Astrocyte of the cerebellum (primary cell): Measurements from ENCODE around the gene F12.

Source experiments
- DNase-seq: peaks from one replicate; pipeline ENCODE4 v3.0.0-alpha.2; 2011; ENCODE audit warnings: low read depth
- H3K4me3 ChIP-seq: 2 replicates; pipeline ENCODE4 v1.5.1; 2011; ENCODE audit warnings: mild to moderate bottlenecking, low read depth, low read length, moderate library complexity
- CTCF ChIP-seq: IDR thresholded peaks from 2 replicates; pipeline ENCODE4 v1.5.1; 2012; ENCODE audit warnings: low read length, low read depth, moderate library complexity, mild to moderate bottlenecking; ENCODE audit errors: missing control alignments
- in situ Hi-C: cut with HindIII; loops from 2 replicates; pipeline ENCODE4 v1.10.0; 2017; ENCODE audit warnings: low sequenced_read_pairs

Gene F12

GRCh38 chr5:177432143-177432838 is 22.9 kb upstream of the F12 start:
- no peak for TF ChIP-seq CTCF
- H3K4me3 ChIP-seq, result no peak overlapping the region
- DNase-seq, result no peak
- in situ Hi-C loops, result no loop called here

DNA sequence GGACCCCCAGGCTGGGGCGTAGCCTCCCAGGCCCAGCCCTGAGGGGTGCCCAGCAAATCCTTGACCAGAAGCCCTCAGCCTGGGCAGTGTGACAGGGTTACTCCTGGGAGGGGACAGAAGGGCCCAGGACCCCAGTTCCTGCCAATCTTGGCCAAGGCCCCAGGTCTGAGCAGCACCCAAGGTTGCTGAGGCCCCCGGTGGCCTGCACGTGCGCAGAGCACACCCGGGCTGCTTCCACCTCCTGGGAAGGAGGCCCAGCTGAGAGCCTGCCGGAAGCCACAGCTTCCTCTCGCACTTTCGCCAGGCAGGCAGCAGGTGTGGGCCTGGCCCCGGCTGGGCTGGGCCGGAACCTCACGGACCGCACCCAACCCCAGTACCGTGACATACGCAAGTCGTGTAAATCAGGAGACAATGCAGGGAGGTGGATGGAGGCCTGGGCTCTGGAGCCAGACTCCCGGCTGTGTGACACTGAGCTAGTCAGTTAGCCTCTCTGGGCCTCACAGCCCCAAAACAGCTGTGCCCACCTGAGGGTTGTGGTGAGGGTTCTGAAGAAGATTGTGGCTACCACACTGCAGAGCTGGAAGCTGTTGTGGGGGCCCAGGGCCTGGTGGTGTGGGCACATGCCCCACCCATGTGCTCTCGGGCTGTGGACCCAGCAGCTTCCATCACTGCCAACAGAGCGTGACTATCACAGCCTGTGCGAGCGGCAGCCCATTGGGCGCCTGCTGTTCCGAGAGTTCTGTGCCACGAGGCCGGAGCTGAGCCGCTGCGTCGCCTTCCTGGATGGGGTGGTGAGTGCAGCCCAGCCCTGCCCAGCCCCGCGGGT is 22.2 kb upstream of the F12 start:
- TF ChIP-seq CTCF, result no peak
- no peak for DNase-seq
- no peak overlapping the region for H3K4me3 ChIP-seq
- in situ Hi-C loops, result no loop called here

GRCh38 chr5:177430972-177431316 is 21.6 kb upstream of the F12 start:
- no peak for TF ChIP-seq CTCF
- in situ Hi-C loops, result no loop called here
- DNase-seq, result no peak
- no peak overlapping the region for H3K4me3 ChIP-seq

DNA sequence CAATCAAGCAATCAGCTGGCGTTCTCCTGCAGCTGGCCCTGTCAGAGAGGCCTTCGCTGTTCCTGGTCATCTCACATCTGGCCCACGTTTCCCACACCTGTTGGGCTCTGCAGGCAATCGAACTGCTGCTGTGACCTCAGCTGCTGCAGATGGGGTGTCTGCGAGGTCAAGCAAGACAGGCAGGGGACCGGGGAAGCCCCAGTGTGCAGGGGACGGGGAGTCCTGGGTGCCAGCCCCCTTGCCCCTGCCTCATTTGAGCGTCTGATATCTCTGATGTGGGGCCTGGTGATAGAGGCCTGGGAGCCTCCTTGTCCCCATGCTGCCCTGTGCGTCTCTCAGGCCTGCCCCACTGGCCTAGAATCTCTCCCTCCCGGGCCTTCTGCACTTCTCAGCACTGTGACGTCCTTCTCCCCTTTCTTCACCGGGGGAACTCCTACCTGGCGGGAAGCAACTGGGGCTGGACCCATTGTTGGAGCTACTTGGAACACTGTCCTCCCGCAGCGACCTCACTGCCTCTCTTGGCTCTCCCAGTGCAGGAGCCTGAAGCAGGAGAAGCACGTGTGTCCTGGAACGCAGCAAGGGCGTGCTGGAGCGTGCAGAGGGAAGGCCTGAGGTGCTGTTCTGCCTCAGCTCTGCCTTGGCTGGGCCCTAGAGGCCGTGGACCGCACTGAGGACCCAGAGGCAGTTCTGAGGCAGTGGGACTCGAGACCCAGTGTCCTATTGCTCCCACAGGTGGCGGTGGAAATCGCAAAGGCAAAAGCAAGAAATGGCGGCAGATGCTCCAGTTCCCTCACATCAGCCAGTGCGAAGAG is 21.0 kb upstream of the F12 start:
- in situ Hi-C loops, result no loop called here
- H3K4me3 ChIP-seq, result no peak overlapping the region
- DNase-seq, result no peak
- TF ChIP-seq CTCF, result no peak

DNA sequence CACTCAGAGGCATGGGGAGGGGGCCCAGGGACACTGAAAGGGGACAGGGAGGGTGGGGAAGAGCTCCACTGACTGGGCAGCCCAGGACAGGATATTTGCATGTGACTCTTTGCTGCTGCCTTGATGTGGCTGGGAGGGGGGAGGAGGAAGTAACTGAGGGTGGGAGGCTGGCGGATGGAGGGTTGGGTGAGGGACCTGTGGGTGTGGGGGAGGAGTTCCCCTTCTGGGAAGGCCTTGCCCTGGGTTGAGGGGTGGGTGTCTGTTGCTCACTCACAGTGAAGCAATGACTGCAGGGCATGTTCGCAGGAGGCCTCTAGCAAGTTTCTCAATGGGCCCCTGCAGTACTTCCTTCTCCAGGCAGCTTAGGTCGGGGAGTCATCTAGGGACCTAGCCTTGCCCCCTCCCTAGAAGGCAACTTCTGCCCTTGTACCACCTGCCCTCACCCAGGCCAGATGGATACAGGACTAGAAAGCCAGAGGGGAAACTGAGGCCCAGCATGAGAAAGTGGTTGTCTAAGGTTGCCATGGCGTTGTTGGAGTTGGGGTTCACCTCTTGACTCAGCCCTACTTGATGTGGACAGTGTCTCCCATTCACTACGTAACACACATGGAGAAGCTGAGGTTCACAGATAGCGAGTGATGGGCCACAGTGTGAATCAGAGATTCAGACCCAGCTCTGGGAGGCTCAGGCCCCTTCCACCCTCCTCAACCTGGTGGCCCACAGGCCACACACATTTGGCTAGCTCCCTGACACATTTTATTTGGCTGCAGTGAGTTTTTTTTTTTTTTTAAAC is 20.1 kb upstream of the F12 start:
- no peak for DNase-seq
- in situ Hi-C loops, result no loop called here
- H3K4me3 ChIP-seq, result no peak overlapping the region
- no peak for TF ChIP-seq CTCF
